Right ventricle myocardium inferior (tissue), 1 donor: Measurements from ENCODE around the gene LIPC. TPM values are rescaled to one million over a fixed set of nuclear protein-coding genes. Genes with fewer than 3 reads are reported as not detected.
A peak's percentile ranks its signal among the peaks of the same experiment; 100 is the strongest.

Source experiments
- ATAC-seq: fragments of 200-7000 bp; cut with Tn5 transposase; one replicate; pipeline ENCODE4 v1.9.1; 2020; ENCODE audit warnings: mild to moderate bottlenecking, moderate library complexity
- DNase-seq: peaks from one replicate; pipeline ENCODE4 v3.0.0; 2021; ENCODE audit errors: missing footprints
- intact Hi-C: fragments of 100-400 bp; cut with DNase I; formaldehyde crosslinking; loops from one replicate; pipeline ENCODE4 v1.11.0; 2022
- total RNA-seq: library from RNA; stranded (reverse); fragmentation: NEBNext Ultra II Directional; extraction: Animal tissue kit (Norgen Biotek cat#: 25700); gene quantifications from one replicate; pipeline ENCODE4 v1.2.1, GENCODE V29; 2021
- donor health status: DM: no; HTN: yes; CAD: no; lungs with severe emphysema.

The LIPC gene
- total RNA-seq, 1 donor from 2014 or later = 0.70 TPM

- intact Hi-C loops = no loop called here
- no peak for DNase-seq
- ATAC-seq = no peak
These were observed 141.5 kb downstream of the LIPC start for GRCh38 chr15:58573270-58573669.

- ATAC-seq (no peak), DNase-seq (no peak)
- intact Hi-C loops = no loop called here
These were observed 142.8 kb downstream of the LIPC start for GRCh38 chr15:58574631-58575030.

GRCh38 chr15:58575045-58575786 is 143.4 kb downstream of the LIPC start:
- no peak for ATAC-seq
- DNase-seq = no peak
- intact Hi-C loops = no loop called here

- intact Hi-C loops = no loop called here
- DNase-seq (no peak), ATAC-seq (no peak)
These were observed 144.9 kb downstream of the LIPC start for GRCh38 chr15:58576657-58577056.

GRCh38 chr15:58582160-58582559 is 150.4 kb downstream of the LIPC start:
- intact Hi-C loops = no loop called here
- DNase-seq = no peak
- ATAC-seq = no peak

- intact Hi-C loops = no loop called here
- peak; percentile 39 for ATAC-seq
- DNase-seq = no peak
These were observed 151.5 kb downstream of the LIPC start for GRCh38 chr15:58583171-58583908.

GRCh38 chr15:58584789-58585461 is 153.1 kb downstream of the LIPC start:
- DNase-seq (no peak), ATAC-seq (no peak)
- intact Hi-C loops = no loop called here

GRCh38 chr15:58585693-58586443 is 154.1 kb downstream of the LIPC start:
- ATAC-seq (no peak), DNase-seq (no peak)
- intact Hi-C loops = no loop called here

GRCh38 chr15:58587486-58587885 is 155.7 kb downstream of the LIPC start:
- no peak for ATAC-seq
- intact Hi-C loops = no loop called here
- DNase-seq = no peak

GRCh38 chr15:58588096-58588495 is 156.3 kb downstream of the LIPC start:
- intact Hi-C loops = no loop called here
- peak; percentile 49 for ATAC-seq
- no peak for DNase-seq

- no peak for DNase-seq
- no peak for ATAC-seq
- intact Hi-C loops = no loop called here
These were observed 157.3 kb downstream of the LIPC start for GRCh38 chr15:58589047-58589446.

- ATAC-seq = no peak
- DNase-seq = no peak
- intact Hi-C loops = no loop called here
These were observed 158.4 kb downstream of the LIPC start for GRCh38 chr15:58590236-58590635.

GRCh38 chr15:58590926-58591325 is 159.1 kb downstream of the LIPC start:
- ATAC-seq = no peak
- no peak for DNase-seq
- intact Hi-C loops = no loop called here

GRCh38 chr15:58593870-58594269 is 162.1 kb downstream of the LIPC start:
- intact Hi-C loops = no loop called here
- DNase-seq (no peak), ATAC-seq (no peak)

GRCh38 chr15:58594898-58595297 is 163.1 kb downstream of the LIPC start:
- ATAC-seq = no peak
- intact Hi-C loops = loop anchor here (5.0 kb wide), 1 partner anchor 43 kb away; no protein-coding TSS in a partner anchor
- no peak for DNase-seq

- no peak for ATAC-seq
- intact Hi-C loops = loop anchor here (5.0 kb wide), 1 partner anchor 43 kb away; no protein-coding TSS in a partner anchor
These were observed 163.9 kb downstream of the LIPC start for GRCh38 chr15:58595516-58596263.

GRCh38 chr15:58597943-58598828 is 166.4 kb downstream of the LIPC start:
- ATAC-seq (no peak), DNase-seq (no peak)
- intact Hi-C loops = loop anchor here (5.0 kb wide), 1 partner anchor 46 kb away; no protein-coding TSS in a partner anchor

More at GRCh38 chr15:58595516-58596263, 163.9 kb downstream of the LIPC start:
- no peak for DNase-seq
